HEK293T (cell line): ENCODE data around the gene GRAMD1A.

Source experiments
- ARNT ChIP-seq: fragments of 450-650 bp; IDR thresholded peaks from 2 replicates; pipeline ENCODE4 v1.6.1; 2017; ENCODE audit warnings: mild to moderate bottlenecking
- BHLHE40 ChIP-seq: fragments of 450-650 bp; IDR thresholded peaks from 2 replicates; pipeline ENCODE4 v1.6.1; 2016; ENCODE audit warnings: mild to moderate bottlenecking, moderate library complexity, borderline replicate concordance
- CTBP1 ChIP-seq: fragments of 450-650 bp; IDR thresholded peaks from 2 replicates; pipeline ENCODE4 v1.6.1; 2016; ENCODE audit warnings: borderline replicate concordance
- FOXM1 ChIP-seq: fragments of 450-650 bp; IDR thresholded peaks from 2 replicates; pipeline ENCODE4 v1.6.1; 2017; ENCODE audit warnings: mild to moderate bottlenecking, borderline replicate concordance
- SP1 ChIP-seq: fragments of 450-650 bp; IDR thresholded peaks from 2 replicates; pipeline ENCODE4 v1.6.1; 2017

GRCh38 chr19:35013041-35013819 lies 13.1 kb downstream of the GRAMD1A start:
- TF ChIP-seq CTBP1 (no peak), ARNT (no peak), SP1 (no peak), FOXM1 (no peak), BHLHE40 (no peak)
